Caco-2 (cell line): Measurements from ENCODE around the gene NBDY. TPM values are rescaled to one million over a fixed set of nuclear protein-coding genes. Genes with fewer than 3 reads are reported as not detected.

Experiments used
- BruUV-seq: library from RNA; stranded (reverse); fragments of 400-500 nt; replicated peaks from 2 replicates; lab custom pipeline; 2021; lab: Mats Ljungman, UMichigan
- CTCF ChIA-PET: fragments of 300-600 bp; sonication (Branson Sonifier 250); formaldehyde crosslinking; loops from one replicate; lab custom pipeline; 2022; ENCODE audit warnings: antibody characterized with exemption; lab: Charles Lee
- POLR2A ChIA-PET: fragments of 300-600 bp; sonication (Branson Sonifier 250); formaldehyde crosslinking; loops from one replicate; lab custom pipeline; 2022; ENCODE audit warnings: antibody characterized with exemption; lab: Charles Lee
- DNase-seq, 2 experiments: peaks; one replicate each; pipeline versions ENCODE4 v3.0.0 to v3.0.0-alpha.2; 2020 to 2022
- H3K27me3 ChIP-seq: replicated peaks from 2 replicates; pipeline ENCODE4 v1.6.0; 2011; ENCODE audit warnings: low read length; ENCODE audit not compliant: control insufficient read depth, insufficient read depth
- H3K36me3 ChIP-seq: 2 replicates; pipeline ENCODE4 v1.5.1; 2011; ENCODE audit warnings: low read length; ENCODE audit not compliant: control insufficient read depth, insufficient read depth
- H3K4me1 ChIP-seq: fragments of 250-450 bp; sonication (Bioruptor Pico); 2 replicates; pipeline ENCODE4 v1.5.1; 2020; ENCODE audit warnings: mild to moderate bottlenecking
- H3K4me3 ChIP-seq: 2 replicates; pipeline ENCODE4 v1.5.1; 2011; ENCODE audit warnings: low read depth, mild to moderate bottlenecking, control low read depth, low read length
- H3K9me3 ChIP-seq: fragments of 250-450 bp; sonication (Bioruptor Pico); 2 replicates; pipeline ENCODE4 v1.5.1; 2020; ENCODE audit warnings: mild to moderate bottlenecking, moderate library complexity
- H3K27ac Mint-ChIP-seq: one replicate; pipeline ENCODE4 v1.8.0; 2022; ENCODE audit warnings: mixed read lengths; ENCODE audit not compliant: unreplicated experiment
- H3K27me3 Mint-ChIP-seq: one replicate; pipeline ENCODE4 v1.8.0; 2022; ENCODE audit warnings: mixed read lengths; ENCODE audit not compliant: insufficient read depth, unreplicated experiment
- H3K36me3 Mint-ChIP-seq: one replicate; pipeline ENCODE4 v1.8.0; 2022; ENCODE audit warnings: mild to moderate bottlenecking, mixed read lengths; ENCODE audit not compliant: insufficient read depth, unreplicated experiment
- H3K4me1 Mint-ChIP-seq: one replicate; pipeline ENCODE4 v1.8.0; 2022; ENCODE audit warnings: low read depth, mixed read lengths; ENCODE audit not compliant: unreplicated experiment
- H3K4me3 Mint-ChIP-seq: one replicate; pipeline ENCODE4 v1.8.0; 2022; ENCODE audit warnings: mild to moderate bottlenecking, moderate library complexity, mixed read lengths; ENCODE audit not compliant: unreplicated experiment
- H3K9me3 Mint-ChIP-seq: one replicate; pipeline ENCODE4 v1.8.0; 2022; ENCODE audit warnings: mixed read lengths; ENCODE audit not compliant: unreplicated experiment
- intact Hi-C: fragments of 100-400 bp; cut with micrococcal nuclease; formaldehyde crosslinking; loops from one replicate; pipeline ENCODE4 v1.10.0; 2022; ENCODE audit not compliant: unreplicated experiment
- total RNA-seq: library from RNA; stranded (reverse); gene quantifications from 2 replicates; pipeline ENCODE4 v1.2.3, GENCODE V29; 2022
- TF ChIP-seq, protein P1 (sequence below), 2 experiments: fragments of 200-600 bp in 1 of 2; IDR thresholded peaks; 1 replicate in 1 of 2; 2 replicates in 1 of 2; pipeline versions ENCODE4 v1.5.1 to v1.8.0; 2011 to 2022; ENCODE audit warnings: antibody characterized with exemption in 1 of 2, control low read depth in 1 of 2, inconsistent platforms in 1 of 2, low read depth in 1 of 2, low read length in 1 of 2, mild to moderate bottlenecking in 1 of 2, moderate library complexity in 1 of 2; ENCODE audit not compliant: insufficient read depth in 1 of 2, severe bottlenecking in 1 of 2, unreplicated experiment in 1 of 2

NBDY gene
- total RNA-seq, 1 experiment from 2014 or later = 29.4 TPM

DNA sequence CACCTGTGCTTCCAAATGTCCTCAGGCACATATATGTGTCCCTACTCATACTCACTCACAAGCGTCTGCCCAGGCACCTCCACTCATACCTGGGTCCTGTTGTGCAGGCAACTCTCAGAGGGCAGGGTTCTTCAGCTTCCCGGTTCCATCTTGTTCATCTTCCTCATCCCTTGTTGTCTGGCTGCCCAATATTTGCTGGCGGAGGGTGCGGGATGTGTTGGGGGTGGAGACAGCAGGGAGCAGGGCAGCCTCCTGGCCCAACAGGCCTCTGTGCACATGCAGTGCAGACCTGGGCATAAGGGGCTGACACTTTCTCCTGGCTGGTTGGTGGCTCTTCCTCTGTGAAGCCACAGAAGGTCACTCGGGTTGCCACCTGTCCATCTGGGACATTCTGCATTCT lies 32.1 kb downstream of the NBDY start:
- Mint-ChIP-seq H3K27me3 (no peaks in the 10 kb centered on the region), H3K4me3 (no peak overlapping the region), H3K9me3 (no peaks in the 10 kb centered on the region), H3K36me3 (no peaks in the 10 kb centered on the region), H3K4me1 (peaks cover 9% of the 10 kb centered on the region), H3K27ac (no peak overlapping the region)
- POLR2A ChIA-PET = no interaction called here
- Histone ChIP-seq H3K4me1 (no peaks in the 10 kb centered on the region), H3K9me3 (no peaks in the 10 kb centered on the region), H3K27me3 (no peaks in the 10 kb centered on the region), H3K4me3 (no peak overlapping the region), H3K36me3 (no peaks in the 10 kb centered on the region)
- no peak for DNase-seq
- TF ChIP-seq, protein P1, sequence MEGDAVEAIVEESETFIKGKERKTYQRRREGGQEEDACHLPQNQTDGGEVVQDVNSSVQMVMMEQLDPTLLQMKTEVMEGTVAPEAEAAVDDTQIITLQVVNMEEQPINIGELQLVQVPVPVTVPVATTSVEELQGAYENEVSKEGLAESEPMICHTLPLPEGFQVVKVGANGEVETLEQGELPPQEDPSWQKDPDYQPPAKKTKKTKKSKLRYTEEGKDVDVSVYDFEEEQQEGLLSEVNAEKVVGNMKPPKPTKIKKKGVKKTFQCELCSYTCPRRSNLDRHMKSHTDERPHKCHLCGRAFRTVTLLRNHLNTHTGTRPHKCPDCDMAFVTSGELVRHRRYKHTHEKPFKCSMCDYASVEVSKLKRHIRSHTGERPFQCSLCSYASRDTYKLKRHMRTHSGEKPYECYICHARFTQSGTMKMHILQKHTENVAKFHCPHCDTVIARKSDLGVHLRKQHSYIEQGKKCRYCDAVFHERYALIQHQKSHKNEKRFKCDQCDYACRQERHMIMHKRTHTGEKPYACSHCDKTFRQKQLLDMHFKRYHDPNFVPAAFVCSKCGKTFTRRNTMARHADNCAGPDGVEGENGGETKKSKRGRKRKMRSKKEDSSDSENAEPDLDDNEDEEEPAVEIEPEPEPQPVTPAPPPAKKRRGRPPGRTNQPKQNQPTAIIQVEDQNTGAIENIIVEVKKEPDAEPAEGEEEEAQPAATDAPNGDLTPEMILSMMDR (IDR thresholded peaks at IDR 0.05; ENCODE audit: insufficient read depth in 1 of 2, low read depth in 1 of 2, low read length in 1 of 2, severe bottlenecking in 1 of 2, unreplicated experiment in 1 of 2) = no peak
- intact Hi-C loops = no loop called here
- no TSS peak for BruUV-seq
- CTCF ChIA-PET = no interaction called here

DNA sequence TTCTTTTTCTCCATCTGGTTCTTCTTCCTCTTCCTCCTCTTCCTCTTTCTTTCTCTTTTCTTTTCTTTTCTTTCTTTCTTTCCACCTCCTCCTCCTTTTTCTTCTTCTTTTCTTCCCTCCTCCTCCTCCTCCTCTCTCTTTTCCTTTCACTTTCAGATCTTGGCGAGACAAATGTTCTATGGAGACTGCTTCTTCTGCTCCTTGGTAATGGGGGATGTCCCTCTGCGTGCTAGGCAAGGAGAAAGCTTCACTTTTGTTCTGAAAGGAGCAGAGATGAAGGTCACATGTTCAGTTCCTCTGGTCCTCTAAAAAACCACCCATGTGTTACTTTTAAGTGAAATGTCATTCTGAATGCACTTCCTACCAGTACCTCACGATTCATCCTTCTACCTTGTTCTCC lies 33.2 kb downstream of the NBDY start:
- Histone ChIP-seq H3K4me1 (no peaks in the 10 kb centered on the region), H3K27me3 (no peaks in the 10 kb centered on the region), H3K4me3 (no peak overlapping the region), H3K9me3 (no peaks in the 10 kb centered on the region), H3K36me3 (no peaks in the 10 kb centered on the region)
- TF ChIP-seq, protein P1 (IDR thresholded peaks at IDR 0.05; ENCODE audit: insufficient read depth in 1 of 2, low read depth in 1 of 2, low read length in 1 of 2, severe bottlenecking in 1 of 2, unreplicated experiment in 1 of 2) = no peak
- BruUV-seq = no TSS peak
- CTCF ChIA-PET = no interaction called here
- H3K9me3 Mint-ChIP-seq = no peaks in the 10 kb centered on the region
- no peaks in the 10 kb centered on the region for H3K36me3 Mint-ChIP-seq
- H3K27ac Mint-ChIP-seq = no peak overlapping the region
- intact Hi-C loops = no loop called here
- no peaks in the 10 kb centered on the region for H3K27me3 Mint-ChIP-seq
- H3K4me1 Mint-ChIP-seq = peaks cover 9% of the 10 kb centered on the region
- no peak overlapping the region for H3K4me3 Mint-ChIP-seq
- DNase-seq = no peak
- POLR2A ChIA-PET = no interaction called here

DNA sequence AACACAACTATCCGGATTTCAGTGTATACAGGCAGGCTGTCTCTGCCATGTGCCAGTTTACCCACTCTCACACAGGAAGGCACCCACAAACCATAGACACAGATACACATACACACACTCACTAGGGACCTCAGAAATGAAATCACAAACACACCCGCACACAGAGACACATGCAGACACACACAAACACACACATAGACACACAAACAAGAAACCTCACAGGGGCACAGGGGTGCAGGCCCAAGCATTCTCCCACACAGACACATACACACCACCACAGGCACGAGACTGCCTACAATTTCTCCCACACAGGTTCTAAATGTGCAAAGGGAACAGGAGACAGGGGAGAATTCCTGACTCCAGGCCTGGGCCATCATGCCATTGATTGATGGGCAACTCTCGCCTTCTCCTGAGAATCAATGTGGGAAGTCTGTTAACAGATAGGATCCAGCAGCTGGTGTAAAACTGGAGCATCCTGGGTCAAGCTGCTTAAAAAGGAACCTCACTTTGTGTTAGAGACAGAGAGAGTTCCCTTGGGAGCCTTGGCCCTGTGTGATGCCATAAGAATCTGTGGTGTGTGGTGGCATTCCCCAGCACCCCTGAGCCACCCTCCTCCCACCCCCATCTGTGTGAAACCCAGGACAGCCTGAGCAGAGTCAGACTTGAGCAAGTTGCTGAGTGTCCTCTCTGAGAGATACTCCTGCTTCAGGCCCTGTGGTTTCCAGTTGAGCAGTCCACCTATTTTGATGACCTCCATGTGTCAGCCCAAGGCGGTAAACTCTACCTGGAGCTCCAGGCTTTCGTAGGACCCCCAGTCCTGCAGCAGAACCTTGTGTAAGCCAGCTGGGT lies 33.9 kb downstream of the NBDY start:
- TF ChIP-seq, protein P1 (IDR thresholded peaks at IDR 0.05; ENCODE audit: insufficient read depth in 1 of 2, low read depth in 1 of 2, low read length in 1 of 2, severe bottlenecking in 1 of 2, unreplicated experiment in 1 of 2) = no peak
- no TSS peak for BruUV-seq
- intact Hi-C loops = no loop called here
- Mint-ChIP-seq H3K4me1 (peaks cover 9% of the 10 kb centered on the region), H3K27ac (peak overlapping the region; percentile 61), H3K4me3 (no peak overlapping the region), H3K27me3 (no peaks in the 10 kb centered on the region), H3K9me3 (no peaks in the 10 kb centered on the region), H3K36me3 (no peaks in the 10 kb centered on the region)
- Histone ChIP-seq H3K4me3 (no peak overlapping the region), H3K36me3 (no peaks in the 10 kb centered on the region), H3K27me3 (no peaks in the 10 kb centered on the region), H3K9me3 (no peaks in the 10 kb centered on the region), H3K4me1 (no peaks in the 10 kb centered on the region)
- no peak for DNase-seq
- ChIA-PET POLR2A (no interaction called here), CTCF (interaction anchor here (2.2 kb wide), 1 partner anchor 215 kb away, joined by 8 read pairs; no protein-coding TSS in a partner anchor)
